ENCODE results near the gene TDRD7. TPM values are rescaled to one million over a fixed set of nuclear protein-coding genes. Genes with fewer than 3 reads are reported as not detected.

The TDRD7 gene
- polyA plus RNA-seq, 12 donors: 3.6 to 6.7 (median 5.5) TPM; not detected in 1

GRCh38 chr9:97387504-97387886, 24.4 kb upstream of the TDRD7 start:
- DNase-seq: no peak

DNA sequence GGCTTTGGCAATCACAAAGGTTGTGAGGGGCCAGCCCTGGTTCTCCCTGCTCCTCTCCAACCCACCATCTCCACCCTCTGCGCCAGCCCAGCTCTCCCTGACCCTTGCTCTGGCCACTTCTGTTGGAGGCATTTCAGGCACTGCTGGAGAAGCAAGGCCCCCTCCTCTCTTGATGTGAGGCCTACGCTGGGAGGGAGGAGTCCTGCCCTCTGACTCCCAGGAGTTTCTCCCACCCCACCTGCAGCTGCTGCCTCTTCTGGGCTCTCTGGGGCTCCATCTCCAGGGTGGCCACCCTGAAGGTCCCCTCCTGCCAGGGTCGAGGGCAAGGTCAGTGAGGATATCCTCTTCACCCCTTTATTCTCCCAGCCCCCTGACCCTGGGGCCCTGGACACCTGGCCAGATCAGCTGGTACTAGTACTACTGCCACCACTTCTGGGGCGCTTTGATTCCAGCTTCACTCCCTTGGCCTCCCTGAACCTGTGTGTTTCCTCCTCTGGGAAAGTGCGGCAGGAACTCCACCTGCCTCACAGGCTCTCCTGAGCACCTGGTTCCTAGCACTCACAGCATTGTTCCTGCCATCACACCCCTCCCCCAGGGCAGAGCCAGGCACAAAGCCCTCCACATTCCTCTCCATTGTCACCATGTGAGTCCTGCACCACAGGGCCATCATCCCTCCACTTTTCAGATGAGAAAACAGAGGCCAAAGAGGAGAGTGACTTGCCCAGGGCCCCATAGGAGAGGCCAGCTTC, 23.8 kb upstream of the TDRD7 start:
- no peak for DNase-seq

- DNase-seq: no peak
Measured at GRCh38 chr9:97388721-97389238, 23.1 kb upstream of the TDRD7 start.

DNA sequence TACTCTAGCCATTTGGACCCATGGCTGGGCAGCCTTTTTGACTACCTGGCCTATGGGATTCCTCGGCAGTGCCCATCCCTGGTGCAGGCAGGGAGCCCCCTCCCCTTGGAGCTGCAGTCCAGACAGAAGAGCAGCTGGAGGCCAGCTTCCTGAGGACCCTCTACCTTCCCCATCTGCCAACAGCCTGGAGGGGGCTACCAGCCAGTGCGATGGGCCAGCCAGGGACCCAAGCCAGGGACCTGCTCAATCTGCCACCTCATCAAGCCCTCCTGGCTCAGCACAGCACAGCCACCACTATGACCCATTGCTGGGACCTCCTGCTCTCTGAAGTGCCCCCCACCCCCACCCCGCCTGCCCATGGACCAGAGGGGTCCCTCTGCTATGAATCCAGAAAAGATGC, 22.6 kb upstream of the TDRD7 start:
- no peak for DNase-seq

DNA sequence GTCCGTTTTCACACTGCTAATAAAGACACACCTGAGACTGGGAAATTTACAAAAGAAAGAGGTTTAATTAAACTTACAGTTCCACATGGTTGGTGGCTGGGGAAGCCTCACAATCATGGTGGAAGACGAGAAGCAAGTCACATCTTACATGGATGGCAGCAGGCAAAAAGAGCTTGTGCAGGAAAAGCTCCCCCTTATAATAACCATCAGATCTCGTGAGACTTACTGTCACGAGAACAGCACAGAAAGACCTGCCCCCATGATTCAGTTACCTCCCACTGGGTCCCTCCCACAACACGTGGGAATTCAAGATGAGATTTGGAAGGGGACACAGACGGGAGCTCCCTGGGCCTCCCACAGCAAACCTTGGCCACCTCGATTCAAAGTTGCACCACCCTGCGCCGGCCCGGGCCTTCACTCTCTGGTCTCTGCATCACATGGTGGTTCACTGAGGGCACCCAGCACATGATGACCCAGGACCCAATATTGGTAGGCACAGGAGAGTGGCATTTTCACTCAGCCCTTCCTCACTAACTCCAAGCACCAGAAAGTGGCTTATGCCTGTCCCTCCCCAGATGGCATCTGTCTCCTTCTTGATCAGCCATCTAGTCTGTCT, 21.0 kb upstream of the TDRD7 start:
- DNase-seq: no peak

GRCh38 chr9:97394881-97395280, 17.0 kb upstream of the TDRD7 start:
- DNase-seq: no peak

GRCh38 chr9:97395745-97396144, 16.2 kb upstream of the TDRD7 start:
- no peak for DNase-seq

DNA sequence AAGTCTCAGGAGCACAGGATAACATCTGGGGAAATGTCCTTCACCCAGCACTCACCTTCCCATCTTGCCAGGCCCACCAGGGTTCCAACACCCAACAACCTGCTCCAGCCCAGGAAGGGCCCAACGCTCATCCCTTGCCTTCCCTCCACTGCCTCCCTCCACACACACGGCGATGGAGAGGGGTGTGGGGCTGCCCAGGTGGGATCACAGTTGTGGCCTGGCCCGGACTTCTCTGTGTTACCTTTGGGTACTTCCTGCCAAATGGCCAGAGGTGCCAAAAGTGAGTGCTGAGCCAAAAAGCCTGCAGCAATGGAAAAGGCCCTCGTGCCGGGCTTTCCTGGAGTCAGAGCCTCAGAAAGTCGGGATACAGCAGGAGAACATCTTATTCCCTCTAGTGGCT, 15.6 kb upstream of the TDRD7 start:
- no peak for DNase-seq

DNA sequence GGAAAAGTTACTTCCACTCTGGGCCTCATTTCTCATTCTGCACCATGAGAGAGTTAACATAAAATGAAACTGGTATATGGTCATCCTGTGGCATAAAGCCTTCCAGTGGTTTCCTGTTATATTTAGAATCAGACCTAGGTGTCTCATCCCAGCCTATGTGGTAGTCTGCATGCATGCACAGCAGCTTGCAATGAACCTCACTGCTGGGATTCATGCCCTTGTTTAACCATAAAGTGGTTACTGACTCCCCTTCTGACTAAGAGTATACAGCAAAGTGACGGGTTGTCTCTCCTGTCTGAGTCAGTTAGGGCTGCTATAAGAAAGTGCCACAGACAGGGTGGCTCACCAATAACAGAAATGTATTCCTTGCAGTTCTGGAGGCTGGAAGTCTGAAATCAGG, 14.7 kb upstream of the TDRD7 start:
- DNase-seq: no peak

DNA sequence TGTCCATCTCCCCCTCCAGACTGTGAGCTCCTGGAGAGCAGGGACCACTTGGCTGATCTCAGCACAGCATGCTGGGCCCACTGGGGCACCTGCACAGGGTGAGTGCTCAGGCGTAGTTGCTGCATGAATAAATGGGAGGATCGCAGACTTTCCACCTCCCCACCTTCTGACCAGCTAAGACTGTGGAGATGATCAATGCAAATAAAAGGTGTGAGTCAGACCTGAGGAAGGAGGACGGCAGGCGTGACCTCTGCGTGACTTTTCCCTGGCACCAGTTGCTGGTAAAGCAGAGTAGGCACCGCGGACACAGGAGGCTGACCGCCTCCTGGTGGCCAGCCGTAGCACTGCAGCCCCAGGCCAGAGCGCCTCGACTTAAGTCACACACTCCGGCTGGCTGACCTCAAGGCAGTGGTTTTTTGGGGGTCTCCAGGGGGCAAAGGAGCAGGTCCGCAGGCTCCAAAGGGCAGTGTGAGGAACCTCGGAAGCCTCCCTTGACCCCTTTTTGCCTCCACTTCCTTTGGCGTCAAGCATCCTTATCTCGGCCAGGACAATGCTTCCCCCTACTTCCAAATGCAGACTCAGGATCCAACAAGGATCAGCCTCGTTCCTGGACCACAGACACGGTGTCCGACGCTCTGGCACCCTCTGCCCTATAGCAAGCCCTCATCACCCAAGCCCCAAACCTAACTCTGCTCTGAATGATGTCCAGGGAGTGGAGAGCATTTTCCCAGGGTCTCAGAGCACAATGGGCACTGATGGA, 12.7 kb upstream of the TDRD7 start:
- peak; percentile 26 for DNase-seq

DNA sequence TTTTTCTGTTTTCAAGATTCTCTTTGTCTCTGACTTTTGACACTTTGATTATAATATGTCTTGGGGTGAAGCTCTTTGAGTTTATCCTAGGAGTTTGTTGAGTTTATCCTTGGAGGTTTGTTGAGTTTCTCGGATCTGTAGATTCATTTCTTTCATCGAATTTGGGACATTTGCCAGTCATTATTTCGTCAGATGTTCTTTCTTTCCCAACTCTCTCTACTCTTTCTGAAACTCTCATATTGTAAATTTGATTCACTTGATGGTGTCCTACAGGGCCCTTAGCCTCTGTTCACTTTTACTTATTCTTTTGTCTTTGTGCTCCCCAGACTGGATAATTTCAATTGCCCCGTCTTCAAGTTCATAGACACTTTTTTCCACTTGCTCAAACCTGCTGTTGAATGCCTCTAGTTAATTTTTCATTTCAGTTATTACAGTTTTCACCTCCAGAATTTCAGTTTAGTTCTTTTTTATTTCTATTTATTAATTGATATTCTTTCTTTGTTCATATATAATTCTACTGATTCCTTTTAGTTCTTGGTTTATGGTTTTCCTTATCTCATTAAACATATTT, 8.1 kb upstream of the TDRD7 start:
- DNase-seq: no peak

DNA sequence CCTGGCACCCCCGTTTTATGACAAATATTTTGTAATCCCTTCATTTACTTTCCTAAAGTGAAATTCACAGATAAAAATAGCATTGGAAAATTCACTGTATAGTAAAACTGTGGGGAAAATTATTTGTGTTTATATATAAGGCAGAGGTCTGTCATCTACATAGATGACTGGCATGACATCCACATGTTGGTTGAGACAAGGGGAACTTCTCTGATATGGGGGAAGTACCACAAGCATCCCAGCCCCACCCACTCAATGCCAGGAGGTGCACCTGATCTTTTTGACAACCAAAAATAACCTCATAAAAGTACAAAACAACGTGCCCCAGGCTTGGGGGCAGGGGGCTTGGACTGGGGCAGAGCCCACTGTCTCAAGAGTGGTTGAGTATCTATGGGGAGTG, 6.3 kb upstream of the TDRD7 start:
- no peak for DNase-seq

GRCh38 chr9:97406620-97407177, 5.2 kb upstream of the TDRD7 start:
- DNase-seq: no peak

DNA sequence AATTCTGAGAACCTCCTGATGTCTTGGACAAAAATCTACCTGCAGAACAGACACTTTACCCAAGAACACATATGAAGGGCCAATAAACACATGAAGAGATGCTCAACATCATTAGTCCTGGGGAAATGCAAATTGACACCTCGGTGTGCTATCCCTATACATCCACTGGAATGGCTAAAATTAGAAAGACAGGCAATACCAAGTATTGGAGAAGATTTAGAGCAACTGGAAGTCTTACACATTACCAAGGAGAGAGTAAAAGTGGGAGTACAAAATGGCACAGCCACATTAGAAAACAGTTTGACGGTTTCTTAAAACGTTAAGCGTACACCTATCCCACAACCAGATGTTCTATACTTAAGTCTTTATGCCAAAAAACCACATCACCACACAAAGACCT, 3.3 kb upstream of the TDRD7 start:
- DNase-seq: no peak

- DNase-seq: no peak
Measured at GRCh38 chr9:97411440-97411788, 482 bp upstream of the TDRD7 start.

DNA sequence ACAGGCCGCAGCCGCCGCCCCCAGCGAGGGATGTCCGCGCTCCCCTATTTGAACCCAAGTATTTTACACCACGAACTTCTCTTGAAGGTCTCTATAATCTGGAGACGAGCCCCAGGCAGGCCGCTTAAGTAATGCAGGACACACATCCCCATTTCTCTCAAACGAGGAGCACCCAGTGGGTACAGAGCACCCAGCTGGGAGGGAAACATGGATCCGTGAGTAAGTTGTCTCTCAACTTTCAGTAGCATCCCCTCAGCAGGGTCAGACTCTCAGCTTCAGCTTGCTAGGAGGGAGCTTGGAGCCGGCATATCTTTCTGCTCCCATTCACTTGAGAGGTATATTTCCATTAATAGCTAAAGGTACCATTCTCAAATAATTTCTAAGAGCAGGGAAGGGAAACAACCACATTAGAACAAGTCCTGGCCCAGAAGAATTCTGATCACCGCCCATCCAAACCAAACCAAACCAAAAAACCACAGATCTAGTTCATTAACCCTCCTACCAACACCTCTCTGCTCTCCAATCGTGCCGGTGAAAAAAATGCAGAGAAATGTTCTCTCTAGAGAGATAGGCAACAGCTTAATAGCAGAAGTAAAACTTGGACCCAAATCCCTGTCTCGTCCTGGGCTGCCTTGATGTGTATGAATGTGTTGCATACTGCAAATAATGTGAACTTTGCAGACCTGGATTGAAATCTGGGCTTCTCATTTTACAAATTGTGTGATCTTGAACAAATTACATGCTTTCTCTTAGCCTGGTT, 910 bp downstream of the TDRD7 start:
- DNase-seq: no peak

- no peak for DNase-seq
Measured at GRCh38 chr9:97413462-97413861, 1.6 kb downstream of the TDRD7 start.

DNA sequence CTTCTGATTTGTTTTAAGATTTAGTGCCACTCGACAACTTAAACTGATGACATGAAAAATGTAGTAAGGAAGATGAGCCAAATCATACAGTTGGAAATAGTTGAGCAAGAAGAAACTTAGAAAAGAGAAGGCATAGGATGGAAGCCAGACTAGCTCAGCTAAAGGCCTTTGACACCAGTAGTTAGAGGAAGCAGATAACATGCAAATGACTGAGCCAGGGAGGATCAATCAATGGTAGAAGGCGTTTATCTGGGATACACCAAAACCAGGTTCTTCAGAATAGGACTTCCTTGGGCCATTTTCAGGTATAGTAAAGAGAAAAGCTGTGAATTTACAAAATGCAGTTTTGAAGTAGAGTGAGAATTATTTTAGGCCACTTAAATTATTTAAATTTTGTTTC, 3.2 kb downstream of the TDRD7 start:
- DNase-seq: no peak

- no peak for DNase-seq
Measured at GRCh38 chr9:97418880-97419279, 7.0 kb downstream of the TDRD7 start.

DNA sequence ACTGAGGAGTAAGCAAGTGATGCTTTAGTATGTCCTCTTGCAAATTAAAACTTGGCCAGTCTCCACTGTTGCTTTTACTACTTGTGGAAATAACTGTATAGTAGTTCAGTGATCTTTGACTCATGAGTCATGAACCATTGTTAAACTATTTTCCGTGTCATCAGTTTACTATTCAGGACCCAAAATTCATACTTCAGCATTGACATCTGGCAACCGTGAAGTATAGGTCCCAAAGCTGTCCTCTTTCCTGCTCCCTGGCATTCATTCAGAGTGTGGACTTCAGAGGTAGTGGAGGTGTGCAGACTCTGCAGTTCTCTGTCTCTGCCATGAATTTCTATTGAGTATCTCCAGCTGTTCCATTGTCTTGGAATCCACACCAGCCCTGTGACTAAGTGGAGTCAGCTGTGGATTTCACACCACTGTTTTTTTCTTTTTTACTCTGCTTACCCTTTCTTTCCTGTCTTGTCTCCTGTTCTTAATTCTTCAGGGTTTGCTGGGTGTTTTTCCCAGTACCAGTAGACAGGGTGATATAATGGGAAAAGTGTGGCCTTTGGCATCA, 7.5 kb downstream of the TDRD7 start:
- DNase-seq: no peak

- DNase-seq: no peak
Measured at GRCh38 chr9:97425336-97425972, 13.6 kb downstream of the TDRD7 start.
